ENCODE results near the gene ITGBL1.

GRCh38 chr13:101408154-101408553, 44.3 kb upstream of the ITGBL1 start:
- TF ChIP-seq, protein P1, sequence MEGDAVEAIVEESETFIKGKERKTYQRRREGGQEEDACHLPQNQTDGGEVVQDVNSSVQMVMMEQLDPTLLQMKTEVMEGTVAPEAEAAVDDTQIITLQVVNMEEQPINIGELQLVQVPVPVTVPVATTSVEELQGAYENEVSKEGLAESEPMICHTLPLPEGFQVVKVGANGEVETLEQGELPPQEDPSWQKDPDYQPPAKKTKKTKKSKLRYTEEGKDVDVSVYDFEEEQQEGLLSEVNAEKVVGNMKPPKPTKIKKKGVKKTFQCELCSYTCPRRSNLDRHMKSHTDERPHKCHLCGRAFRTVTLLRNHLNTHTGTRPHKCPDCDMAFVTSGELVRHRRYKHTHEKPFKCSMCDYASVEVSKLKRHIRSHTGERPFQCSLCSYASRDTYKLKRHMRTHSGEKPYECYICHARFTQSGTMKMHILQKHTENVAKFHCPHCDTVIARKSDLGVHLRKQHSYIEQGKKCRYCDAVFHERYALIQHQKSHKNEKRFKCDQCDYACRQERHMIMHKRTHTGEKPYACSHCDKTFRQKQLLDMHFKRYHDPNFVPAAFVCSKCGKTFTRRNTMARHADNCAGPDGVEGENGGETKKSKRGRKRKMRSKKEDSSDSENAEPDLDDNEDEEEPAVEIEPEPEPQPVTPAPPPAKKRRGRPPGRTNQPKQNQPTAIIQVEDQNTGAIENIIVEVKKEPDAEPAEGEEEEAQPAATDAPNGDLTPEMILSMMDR (conservative IDR thresholded peaks at IDR 0.05; ENCODE audit: low read length), result no peak
- no peak for TF ChIP-seq EZH2phosphoT487 (IDR thresholded peaks at IDR 0.05; ENCODE audit: borderline replicate concordance, low read depth, low read length)
